Naive thymus-derived CD4-positive, alpha-beta T cell (primary cell): ENCODE results near the gene TNS3. TPM values are rescaled to one million over a fixed set of nuclear protein-coding genes. Genes with fewer than 3 reads are reported as not detected.

ENCODE experiments used
- ATAC-seq: fragments of 150-1000 bp; cut with Tn5 transposase; 2 replicates; pipeline ENCODE4 v1.10.0; 2021; ENCODE audit warnings: mild to moderate bottlenecking, moderate library complexity
- CTCF ChIA-PET: fragments of 350-600 bp; sonication (Branson Sonifier 250); formaldehyde crosslinking; loops from one replicate; lab custom pipeline; 2021; ENCODE audit warnings: antibody characterized with exemption; lab: Charles Lee
- POLR2A ChIA-PET: fragments of 350-600 bp; sonication (Branson Sonifier 250); formaldehyde crosslinking; loops from one replicate; lab custom pipeline; 2021; ENCODE audit warnings: antibody characterized with exemption, inconsistent platforms; lab: Charles Lee
- DNase-seq, 9 donors: peaks; one replicate each; pipeline versions ENCODE4 v3.0.0 to v3.0.0-alpha.2; 2020 to 2022; ENCODE audit warnings: mixed read lengths in 1 of 9
- H3K27ac ChIP-seq: one replicate; pipeline ENCODE4 v1.7.0; 2013; ENCODE audit warnings: mild to moderate bottlenecking, low read depth, low read length, moderate library complexity
- H3K27me3 ChIP-seq, 2 donors: one replicate each; pipeline ENCODE4 v1.7.0; 2013; ENCODE audit warnings: low read length in 2 of 2, mild to moderate bottlenecking in 2 of 2, moderate library complexity in 2 of 2; ENCODE audit not compliant: control insufficient read depth in 2 of 2, insufficient read depth in 2 of 2
- H3K36me3 ChIP-seq, 3 experiments: 1 replicate in 2 of 3; 2 replicates in 1 of 3; pipeline ENCODE4 v1.7.0; 2013; ENCODE audit warnings: low read length in 3 of 3, mild to moderate bottlenecking in 3 of 3, moderate library complexity in 1 of 3; ENCODE audit not compliant: insufficient read depth in 3 of 3, control insufficient read depth in 2 of 3
- H3K4me1 ChIP-seq, 2 donors: one replicate each; pipeline ENCODE4 v1.7.0; 2013; ENCODE audit warnings: low read length in 2 of 2, mild to moderate bottlenecking in 2 of 2, moderate library complexity in 1 of 2; ENCODE audit not compliant: control insufficient read depth in 2 of 2, insufficient read depth in 2 of 2
- H3K4me3 ChIP-seq: 2 replicates; pipeline ENCODE4 v1.7.0; 2013; ENCODE audit warnings: mild to moderate bottlenecking, low read length
- H3K9me3 ChIP-seq, 3 experiments: 1 replicate in 2 of 3; 2 replicates in 1 of 3; pipeline ENCODE4 v1.7.0; 2013; ENCODE audit warnings: low read length in 3 of 3; ENCODE audit not compliant: control insufficient read depth in 2 of 3
- H3K27ac Mint-ChIP-seq, 9 donors: one replicate each; pipeline ENCODE4 v1.8.0; 2020 to 2022; ENCODE audit warnings: mixed read lengths in 9 of 9, mild to moderate bottlenecking in 8 of 9, moderate library complexity in 5 of 9, inconsistent platforms in 2 of 9
- H3K27me3 Mint-ChIP-seq, 5 donors: one replicate each; pipeline ENCODE4 v1.8.0; 2021 to 2022; ENCODE audit warnings: mixed read lengths in 5 of 5, mild to moderate bottlenecking in 1 of 5
- H3K36me3 Mint-ChIP-seq, 5 donors: one replicate each; pipeline ENCODE4 v1.8.0; 2020 to 2022; ENCODE audit warnings: mixed read lengths in 5 of 5, mild to moderate bottlenecking in 3 of 5, inconsistent platforms in 1 of 5
- H3K4me1 Mint-ChIP-seq, 7 donors: one replicate each; pipeline ENCODE4 v1.8.0; 2020 to 2022; ENCODE audit warnings: mixed read lengths in 7 of 7, mild to moderate bottlenecking in 3 of 7, inconsistent platforms in 1 of 7
- H3K4me3 Mint-ChIP-seq, 10 donors: one replicate each; pipeline ENCODE4 v1.8.0; 2020 to 2022; ENCODE audit warnings: mild to moderate bottlenecking in 10 of 10, mixed read lengths in 10 of 10, moderate library complexity in 6 of 10, inconsistent platforms in 2 of 10
- H3K9me3 Mint-ChIP-seq, 11 donors: one replicate each; pipeline ENCODE4 v1.8.0; 2020 to 2022; ENCODE audit warnings: mixed read lengths in 11 of 11, mild to moderate bottlenecking in 4 of 11, inconsistent platforms in 1 of 11, moderate library complexity in 1 of 11
- intact Hi-C, 2 donors: fragments of 100-400 bp; cut with micrococcal nuclease; formaldehyde crosslinking; loops; one replicate each; pipeline ENCODE4 v1.15.1; 2023
- polyA plus RNA-seq, 2 donors: library from polyadenylated mRNA; unstranded; fragments of 300-500 nt; fragmentation: Illumina TruSeq; gene quantifications; one replicate each; pipeline ENCODE4 v1.2.3, GENCODE V29; 2021
- total RNA-seq, 6 experiments: library from RNA in 5 of 6; stranded (reverse) in 5 of 6; gene quantifications; 1 replicate in 5 of 6; 2 replicates in 1 of 6; pipeline ENCODE4 v1.2.3 and lab custom pipeline; 2021 to 2026

The TNS3 gene
- total and polyA plus RNA-seq, 7 experiments from 2014 or later, result 0.85 to 38.3 (median 2.6) TPM; not detected in 2

- H3K9me3 Mint-ChIP-seq, result peaks cover 0 to 7% (median 0%) of the 10 kb centered on the region in 11 donors
- H3K9me3 ChIP-seq, result no peaks in the 10 kb centered on the region
- no peaks in the 10 kb centered on the region for H3K4me1 ChIP-seq
- no peak overlapping the region for H3K27ac ChIP-seq
- H3K36me3 Mint-ChIP-seq, result no peaks in the 10 kb centered on the region
- H3K27me3 Mint-ChIP-seq, result peaks cover 0 to 5% (median 4%) of the 10 kb centered on the region in 5 donors
- intact Hi-C loops, result no loop called here
- no peaks in the 10 kb centered on the region for H3K4me1 Mint-ChIP-seq
- no peaks in the 10 kb centered on the region for H3K36me3 ChIP-seq
- H3K4me3 Mint-ChIP-seq, result no peak overlapping the region
- ATAC-seq (no peak), DNase-seq (no peak)
- H3K27me3 ChIP-seq, result no peaks in the 10 kb centered on the region
- ChIA-PET CTCF (no interaction called here), POLR2A (no interaction called here)
- H3K4me3 ChIP-seq, result no peak overlapping the region
- H3K27ac Mint-ChIP-seq, result no peak overlapping the region
Measured at GRCh38 chr7:47247132-47247531, 334.8 kb downstream of the TNS3 start.

GRCh38 chr7:47244692-47245091, 337.2 kb downstream of the TNS3 start:
- no peaks in the 10 kb centered on the region for H3K4me1 ChIP-seq
- H3K4me3 Mint-ChIP-seq, result no peak overlapping the region
- ChIA-PET CTCF (no interaction called here), POLR2A (no interaction called here)
- H3K4me1 Mint-ChIP-seq, result no peaks in the 10 kb centered on the region
- peaks cover 0 to 6% (median 0%) of the 10 kb centered on the region in 5 donors for H3K27me3 Mint-ChIP-seq
- no peaks in the 10 kb centered on the region for H3K36me3 ChIP-seq
- no peaks in the 10 kb centered on the region for H3K36me3 Mint-ChIP-seq
- no peaks in the 10 kb centered on the region for H3K9me3 ChIP-seq
- H3K4me3 ChIP-seq, result no peak overlapping the region
- intact Hi-C loops, result no loop called here
- H3K27me3 ChIP-seq, result no peaks in the 10 kb centered on the region
- H3K27ac ChIP-seq, result no peak overlapping the region
- H3K9me3 Mint-ChIP-seq, result peaks cover 0 to 5% (median 0%) of the 10 kb centered on the region in 11 donors
- H3K27ac Mint-ChIP-seq, result no peak overlapping the region
- DNase-seq (no peak), ATAC-seq (no peak)

- Histone ChIP-seq H3K27ac (no peak overlapping the region), H3K4me3 (no peak overlapping the region), H3K9me3 (no peaks in the 10 kb centered on the region), H3K4me1 (no peaks in the 10 kb centered on the region), H3K36me3 (no peaks in the 10 kb centered on the region), H3K27me3 (no peaks in the 10 kb centered on the region)
- DNase-seq (no peak), ATAC-seq (no peak)
- intact Hi-C loops, result no loop called here
- Mint-ChIP-seq H3K36me3 (no peaks in the 10 kb centered on the region), H3K9me3 (no peaks in the 10 kb centered on the region), H3K27ac (no peak overlapping the region), H3K27me3 (peaks cover 0 to 6% (median 0%) of the 10 kb centered on the region in 5 donors), H3K4me1 (no peaks in the 10 kb centered on the region), H3K4me3 (no peak overlapping the region)
- ChIA-PET POLR2A (no interaction called here), CTCF (no interaction called here)
Measured at GRCh38 chr7:47241112-47242065, 340.5 kb downstream of the TNS3 start.

GRCh38 chr7:47239931-47240421, 341.9 kb downstream of the TNS3 start:
- Histone ChIP-seq H3K27ac (no peak overlapping the region), H3K36me3 (no peaks in the 10 kb centered on the region), H3K4me1 (no peaks in the 10 kb centered on the region), H3K27me3 (no peaks in the 10 kb centered on the region), H3K4me3 (no peak overlapping the region), H3K9me3 (no peaks in the 10 kb centered on the region)
- Mint-ChIP-seq H3K27ac (no peak overlapping the region), H3K4me1 (no peaks in the 10 kb centered on the region), H3K9me3 (no peaks in the 10 kb centered on the region), H3K4me3 (no peak overlapping the region), H3K36me3 (no peaks in the 10 kb centered on the region), H3K27me3 (peaks cover 0 to 6% (median 0%) of the 10 kb centered on the region in 5 donors)
- intact Hi-C loops, result no loop called here
- DNase-seq, result no peak
- CTCF ChIA-PET, result no interaction called here
- ATAC-seq, result no peak
- POLR2A ChIA-PET, result no interaction called here

- H3K27me3 Mint-ChIP-seq, result peaks cover 0 to 6% (median 0%) of the 10 kb centered on the region in 5 donors
- no peaks in the 10 kb centered on the region for H3K4me1 ChIP-seq
- CTCF ChIA-PET, result no interaction called here
- intact Hi-C loops, result no loop called here
- POLR2A ChIA-PET, result no interaction called here
- no peak overlapping the region for H3K27ac ChIP-seq
- DNase-seq, result no peak
- no peak overlapping the region for H3K27ac Mint-ChIP-seq
- H3K9me3 ChIP-seq, result no peaks in the 10 kb centered on the region
- H3K36me3 ChIP-seq, result no peaks in the 10 kb centered on the region
- no peak overlapping the region for H3K4me3 ChIP-seq
- H3K4me1 Mint-ChIP-seq, result no peaks in the 10 kb centered on the region
- ATAC-seq, result no peak
- no peaks in the 10 kb centered on the region for H3K27me3 ChIP-seq
- H3K9me3 Mint-ChIP-seq, result no peaks in the 10 kb centered on the region
- no peaks in the 10 kb centered on the region for H3K36me3 Mint-ChIP-seq
- H3K4me3 Mint-ChIP-seq, result no peak overlapping the region
Measured at GRCh38 chr7:47239034-47239433, 342.9 kb downstream of the TNS3 start.

- H3K4me1 Mint-ChIP-seq, result no peaks in the 10 kb centered on the region
- H3K27ac Mint-ChIP-seq, result no peak overlapping the region
- ChIA-PET POLR2A (no interaction called here), CTCF (no interaction called here)
- H3K4me1 ChIP-seq, result no peaks in the 10 kb centered on the region
- no peaks in the 10 kb centered on the region for H3K36me3 Mint-ChIP-seq
- H3K4me3 Mint-ChIP-seq, result no peak overlapping the region
- H3K4me3 ChIP-seq, result no peak overlapping the region
- H3K9me3 ChIP-seq, result no peaks in the 10 kb centered on the region
- H3K27me3 ChIP-seq, result no peaks in the 10 kb centered on the region
- DNase-seq (no peak), ATAC-seq (no peak)
- no peaks in the 10 kb centered on the region for H3K36me3 ChIP-seq
- peaks cover 0 to 6% (median 0%) of the 10 kb centered on the region in 5 donors for H3K27me3 Mint-ChIP-seq
- H3K9me3 Mint-ChIP-seq, result no peaks in the 10 kb centered on the region
- intact Hi-C loops, result no loop called here
- no peak overlapping the region for H3K27ac ChIP-seq
Measured at GRCh38 chr7:47236480-47237129, 345.3 kb downstream of the TNS3 start.
